Body of pancreas (tissue), 4 donors: ENCODE data around the gene ST3GAL3. TPM values are rescaled to one million over a fixed set of nuclear protein-coding genes. Genes with fewer than 3 reads are reported as not detected.
A peak's percentile ranks its signal among the peaks of the same experiment; 100 is the strongest.

Source experiments
- ATAC-seq: fragments of 150-250 bp; one replicate; pipeline ENCODE4 v1.9.1; 2016
- DNase-seq, 4 donors: peaks; one replicate each; pipeline ENCODE4 v3.0.0-alpha.2; 2019
- H3K27ac ChIP-seq, 4 donors: fragments of 200-600 bp; sonication (generic); 1 replicate in 3 of 4; 2 replicates in 1 of 4; pipeline versions ENCODE4 v1.5.1 to v1.6.1; 2016 to 2019; ENCODE audit warnings: mild to moderate bottlenecking in 1 of 4, mixed read lengths in 1 of 4, moderate library complexity in 1 of 4
- H3K27me3 ChIP-seq, 2 donors: fragments of 200-600 bp; sonication (generic); one replicate each; pipeline ENCODE4 v1.6.0; 2016; ENCODE audit warnings: mild to moderate bottlenecking in 1 of 2
- H3K36me3 ChIP-seq, 2 donors: fragments of 200-600 bp; sonication (generic); replicated peaks in 1 of 2; 2 replicates each; pipeline ENCODE4 v1.5.1; 2016; ENCODE audit warnings: low read depth in 2 of 2; ENCODE audit not compliant: insufficient read depth in 1 of 2
- H3K4me1 ChIP-seq: fragments of 200-600 bp; sonication (generic); one replicate; pipeline ENCODE4 v1.6.0; 2016
- H3K4me3 ChIP-seq, 2 donors: fragments of 200-600 bp; sonication (generic); 1 replicate in 1 of 2; 2 replicates in 1 of 2; pipeline ENCODE4 v1.5.1; 2016 to 2019
- H3K9me3 ChIP-seq, 3 donors: fragments of 200-600 bp; sonication (generic); 1 replicate in 2 of 3; 2 replicates in 1 of 3; pipeline ENCODE4 v1.5.1; 2016
- POLR2A ChIP-seq, 3 donors: fragments of 450-650 bp; IDR thresholded peaks; one replicate each; pipeline ENCODE4 v1.6.1; 2016; ENCODE audit warnings: antibody characterized with exemption in 3 of 3, mild to moderate bottlenecking in 2 of 3
- WGBS, 2 donors: methylation state at CpG; one replicate each; pipeline ENCODE4 v1.1.5; 2017; 5-methylcytosine and 5-hydroxymethylcytosine counted together
- intact Hi-C: fragments of 100-400 bp; cut with DNase I; formaldehyde crosslinking; loops from one replicate; pipeline ENCODE4 v1.15.1; 2023
- total RNA-seq, 2 donors: library from RNA; depleted of rRNA; stranded (reverse); fragments of >200 nt; gene quantifications; one replicate each; pipeline ENCODE4 v1.1.0, GENCODE V29; 2016
- TF ChIP-seq, protein P1 (sequence below), 7 experiments: fragments of 450-650 bp in 4 of 7; fragments of 200-600 bp in 3 of 7; sonication (generic) in 3 of 7; IDR thresholded peaks; one replicate each; pipeline ENCODE4 v1.5.1; 2016 to 2019; ENCODE audit warnings: antibody characterized with exemption in 7 of 7

The ST3GAL3 gene
- total RNA-seq, 2 donors from 2014 or later, result 14.5 to 15.2 TPM

GRCh38 chr1:43974443-43975248 lies 267.3 kb downstream of the ST3GAL3 start, which contains the start of gene ATP6V0B:
TSS of gene ATP6V0B (plus strand) at chr1:43974960. CDS start at chr1:43975041, 81 bp downstream.
- DNase-seq (peak; percentile 96 to 98 (median 97)), ATAC-seq (peak; percentile 82)
- 0 to 1% methylated on average over 14 to 88 of the region's 93 CpGs for WGBS, 2 donors
- Histone ChIP-seq H3K9me3 (no peaks in the 10 kb centered on the region), H3K4me3 (peak within 1 kb of the TSS; percentile 71 to 90), H3K4me1 (peaks cover 57% of the 10 kb centered on the region), H3K27ac (peak within 1 kb of the TSS; percentile 88 to 98 (median 94)), H3K27me3 (no peaks in the 10 kb centered on the region), H3K36me3 (peaks cover 0 to 4% of the 10 kb centered on the region in 2 donors)
- TF ChIP-seq, protein P1, sequence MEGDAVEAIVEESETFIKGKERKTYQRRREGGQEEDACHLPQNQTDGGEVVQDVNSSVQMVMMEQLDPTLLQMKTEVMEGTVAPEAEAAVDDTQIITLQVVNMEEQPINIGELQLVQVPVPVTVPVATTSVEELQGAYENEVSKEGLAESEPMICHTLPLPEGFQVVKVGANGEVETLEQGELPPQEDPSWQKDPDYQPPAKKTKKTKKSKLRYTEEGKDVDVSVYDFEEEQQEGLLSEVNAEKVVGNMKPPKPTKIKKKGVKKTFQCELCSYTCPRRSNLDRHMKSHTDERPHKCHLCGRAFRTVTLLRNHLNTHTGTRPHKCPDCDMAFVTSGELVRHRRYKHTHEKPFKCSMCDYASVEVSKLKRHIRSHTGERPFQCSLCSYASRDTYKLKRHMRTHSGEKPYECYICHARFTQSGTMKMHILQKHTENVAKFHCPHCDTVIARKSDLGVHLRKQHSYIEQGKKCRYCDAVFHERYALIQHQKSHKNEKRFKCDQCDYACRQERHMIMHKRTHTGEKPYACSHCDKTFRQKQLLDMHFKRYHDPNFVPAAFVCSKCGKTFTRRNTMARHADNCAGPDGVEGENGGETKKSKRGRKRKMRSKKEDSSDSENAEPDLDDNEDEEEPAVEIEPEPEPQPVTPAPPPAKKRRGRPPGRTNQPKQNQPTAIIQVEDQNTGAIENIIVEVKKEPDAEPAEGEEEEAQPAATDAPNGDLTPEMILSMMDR (IDR thresholded peaks at IDR 0.05), result peak in 5 of 7 experiments; percentile 11 to 46 (median 37)
- peak; percentile 83 to 93 (median 88) for TF ChIP-seq POLR2A (IDR thresholded peaks at IDR 0.05)
- intact Hi-C loops, result no loop called here

GRCh38 chr1:43975249-43975961 lies 268.1 kb downstream of the ST3GAL3 start:
- WGBS, 2 donors, result 1% methylated on average over 19 to 34 of the region's 34 CpGs
- peak overlapping the region; percentile 88 to 98 (median 94) for H3K27ac ChIP-seq
- H3K36me3 ChIP-seq, result peaks cover 0 to 4% of the 10 kb centered on the region in 2 donors
- H3K4me3 ChIP-seq, result peak overlapping the region; percentile 71 to 90
- TF ChIP-seq POLR2A (IDR thresholded peaks at IDR 0.05), result no peak
- TF ChIP-seq, protein P1 (IDR thresholded peaks at IDR 0.05), result no peak
- no peaks in the 10 kb centered on the region for H3K27me3 ChIP-seq
- ATAC-seq, result peak; percentile 25
- intact Hi-C loops, result no loop called here
- H3K4me1 ChIP-seq, result peaks cover 62% of the 10 kb centered on the region
- H3K9me3 ChIP-seq, result no peaks in the 10 kb centered on the region
- DNase-seq, result peak; percentile 70 to 80 (median 73)

GRCh38 chr1:43976045-43976444 lies 268.7 kb downstream of the ST3GAL3 start:
- DNase-seq (no peak), ATAC-seq (no peak)
- H3K27ac ChIP-seq, result peak overlapping the region in 3 of 4 donors; percentile 88 to 98 (median 98)
- peaks cover 0 to 4% of the 10 kb centered on the region in 2 donors for H3K36me3 ChIP-seq
- H3K9me3 ChIP-seq, result no peaks in the 10 kb centered on the region
- peak overlapping the region; percentile 71 to 90 for H3K4me3 ChIP-seq
- peaks cover 62% of the 10 kb centered on the region for H3K4me1 ChIP-seq
- intact Hi-C loops, result no loop called here
- 27 to 49% methylated on average over 4 of the region's 4 CpGs for WGBS, 2 donors
- no peaks in the 10 kb centered on the region for H3K27me3 ChIP-seq
- TF ChIP-seq, protein P1 (IDR thresholded peaks at IDR 0.05), result no peak
- TF ChIP-seq POLR2A (IDR thresholded peaks at IDR 0.05), result no peak

GRCh38 chr1:43976890-43977289 lies 269.6 kb downstream of the ST3GAL3 start:
- Histone ChIP-seq H3K4me1 (peaks cover 59% of the 10 kb centered on the region), H3K27me3 (no peaks in the 10 kb centered on the region), H3K9me3 (no peaks in the 10 kb centered on the region), H3K4me3 (no peak overlapping the region), H3K27ac (no peak overlapping the region), H3K36me3 (peaks cover 0 to 4% of the 10 kb centered on the region in 2 donors)
- ATAC-seq, result no peak
- intact Hi-C loops, result no loop called here
- 76 to 78% methylated on average over 8 of the region's 8 CpGs for WGBS, 2 donors
- TF ChIP-seq, protein P1 (IDR thresholded peaks at IDR 0.05), result no peak
- TF ChIP-seq POLR2A (IDR thresholded peaks at IDR 0.05), result no peak
- DNase-seq, result no peak
